Erythroblast (primary cell): Measurements from ENCODE around the gene DNER.
"Not testable (repeated sequence)": the region's sequence is repeated elsewhere in the genome, so short reads cannot be mapped to it uniquely, and the experiment has no call there.

ENCODE experiments used
- DNase-seq, 2 experiments: peaks; one replicate each; lab custom pipeline; 2025; lab: John Stamatoyannopoulos, UW
- GATA1 ChIP-seq: IDR thresholded peaks from 2 replicates; pipeline ENCODE4 v1.6.1; 2011; ENCODE audit warnings: low read depth, mild to moderate bottlenecking, control low read depth, low read length, moderate library complexity
- POLR2A ChIP-seq: IDR thresholded peaks from 2 replicates; pipeline ENCODE4 v1.6.1; 2011; ENCODE audit warnings: mild to moderate bottlenecking, low read length

DNER gene

DNA sequence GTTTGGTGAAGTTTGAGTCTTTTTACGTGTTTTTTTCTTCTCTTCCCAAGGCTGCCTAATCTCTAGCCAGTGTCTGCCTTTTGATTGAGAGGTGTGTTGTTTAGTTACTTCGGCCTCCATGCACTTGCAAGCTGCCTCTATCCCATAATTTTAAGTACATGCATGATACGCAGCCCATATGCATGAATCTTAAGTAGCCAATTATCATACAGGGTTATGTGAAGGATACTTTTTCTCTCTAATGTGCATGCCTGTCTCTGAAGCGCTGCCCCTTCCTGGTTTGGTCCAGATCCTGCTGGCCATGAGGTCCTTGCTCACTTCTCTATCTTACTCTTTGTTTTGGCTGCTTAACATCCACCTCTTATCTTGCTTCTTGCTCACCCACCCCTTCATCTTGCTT lies 369.4 kb downstream of the DNER start:
- TF ChIP-seq GATA1, result no peak
- TF ChIP-seq POLR2A, result no peak
- DNase-seq, result no peak

DNA sequence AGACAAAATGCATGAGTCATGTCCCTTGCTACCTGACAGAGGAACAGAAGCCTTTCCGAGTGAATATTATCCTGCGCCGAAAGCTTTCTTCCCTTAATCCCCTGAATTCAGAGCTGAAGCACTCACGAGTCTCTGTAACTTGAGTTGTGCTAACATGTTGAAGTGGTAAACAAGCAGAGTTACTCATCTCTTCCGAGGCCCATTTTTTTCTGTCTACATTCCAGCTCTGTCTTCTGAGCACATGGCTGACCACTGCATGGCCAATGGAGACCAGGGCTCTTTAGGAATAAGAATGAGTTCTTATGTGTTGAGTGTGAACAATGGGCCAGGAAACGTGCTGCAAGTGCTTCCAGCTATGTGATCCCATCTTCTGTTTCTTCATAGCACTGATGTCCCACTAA lies 370.2 kb downstream of the DNER start:
- DNase-seq, result no peak
- TF ChIP-seq GATA1 (no peak), POLR2A (no peak)

DNA sequence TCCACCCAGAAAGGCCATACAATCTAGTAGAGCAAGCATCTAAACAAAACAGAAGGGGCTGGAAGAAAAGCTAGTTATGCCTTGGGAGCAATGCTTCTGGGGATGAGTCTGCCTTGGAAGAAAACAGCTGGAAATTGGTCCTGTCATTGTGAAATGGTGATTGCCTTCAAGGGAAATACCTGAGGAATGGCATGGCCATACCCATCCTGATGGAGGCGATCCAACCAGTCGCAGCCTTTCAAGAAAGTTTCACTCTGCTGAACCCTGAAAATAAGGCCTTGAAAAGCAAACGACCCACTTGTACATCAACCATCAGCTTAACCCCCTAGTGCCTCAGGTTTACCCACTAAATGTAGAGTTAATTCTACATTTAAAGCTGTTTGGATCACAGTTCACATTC lies 370.7 kb downstream of the DNER start:
- TF ChIP-seq POLR2A (no peak), GATA1 (no peak)
- DNase-seq, result no peak

DNA sequence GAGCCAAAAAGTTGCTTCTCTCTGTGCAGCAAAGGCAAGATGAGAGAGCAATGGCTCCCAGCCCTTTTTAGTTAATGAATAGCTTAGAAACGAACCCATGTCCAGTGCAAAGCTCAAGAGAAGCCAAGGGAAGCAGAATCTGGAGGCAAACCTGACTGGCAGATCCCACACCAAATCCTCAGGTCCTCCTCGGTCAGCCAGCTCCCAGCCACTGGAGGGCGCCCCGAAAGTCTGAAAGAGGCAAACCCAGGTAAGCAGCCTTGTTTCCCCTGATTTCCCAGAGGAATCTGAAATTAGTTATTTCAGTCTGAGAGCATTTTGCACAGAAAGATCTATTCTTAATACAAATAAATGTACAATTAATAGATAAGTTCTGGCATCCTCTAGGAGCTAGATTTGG lies 372.0 kb downstream of the DNER start:
- peak in 1 of 2 experiments; percentile 21 for DNase-seq

DNA sequence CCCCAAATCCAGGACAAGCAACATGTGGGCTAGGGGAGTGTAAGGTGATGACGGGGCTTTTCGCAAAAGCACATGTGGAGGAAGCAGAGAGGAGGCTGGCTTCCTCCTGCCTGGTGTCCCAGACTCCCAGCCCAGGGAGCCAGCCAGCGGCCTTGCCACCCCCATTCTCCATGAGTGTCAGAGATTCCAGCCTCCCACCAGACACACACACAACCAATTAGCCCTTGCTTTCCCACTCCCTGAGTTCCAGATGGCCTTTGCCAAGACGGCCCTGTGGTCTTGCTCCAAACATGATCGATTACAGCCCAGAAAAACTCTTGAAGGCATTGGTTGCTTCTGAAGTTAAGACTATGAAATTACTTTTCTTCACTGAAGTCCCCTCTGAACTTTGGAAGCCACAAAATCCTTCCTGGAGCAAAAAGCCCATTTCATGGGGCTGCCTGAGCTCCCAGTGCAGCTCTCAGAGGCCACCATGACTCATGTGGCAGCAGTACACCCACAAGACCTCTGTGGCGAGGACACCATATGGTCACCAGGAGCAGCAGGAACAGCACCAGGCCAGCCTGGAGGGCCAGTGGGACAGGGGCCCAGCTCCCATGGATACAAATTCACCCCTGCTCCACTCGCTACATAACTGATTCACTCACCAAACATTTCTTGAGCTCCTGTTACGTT lies 374.1 kb downstream of the DNER start:
- no peak for TF ChIP-seq POLR2A
- TF ChIP-seq GATA1, result no peak
- DNase-seq, result no peak

More for the DNA sequence above, 372.0 kb downstream of the DNER start:
- TF ChIP-seq POLR2A, result no peak
- no peak for TF ChIP-seq GATA1

DNA sequence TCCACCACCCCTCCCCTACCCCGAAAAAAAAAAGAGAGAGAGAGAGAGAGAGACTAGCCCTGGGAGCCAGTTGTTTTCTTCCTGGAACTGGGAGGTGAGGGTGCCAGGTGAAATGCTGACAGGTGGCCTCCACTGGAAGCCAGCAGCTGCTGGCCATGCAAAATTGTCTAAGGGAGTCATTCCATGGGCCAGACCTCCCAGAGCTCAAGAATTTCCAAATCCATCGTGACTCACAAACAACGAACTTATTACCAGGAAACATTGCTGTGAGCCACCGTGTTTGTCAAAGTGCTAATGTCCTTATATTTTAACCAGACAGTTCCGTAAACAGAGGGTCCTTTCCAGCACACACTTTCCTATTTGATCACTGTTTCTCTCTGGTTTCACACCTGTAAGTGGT lies 374.7 kb downstream of the DNER start:
- TF ChIP-seq GATA1 (no peak), POLR2A (no peak)
- DNase-seq, result no peak

DNA sequence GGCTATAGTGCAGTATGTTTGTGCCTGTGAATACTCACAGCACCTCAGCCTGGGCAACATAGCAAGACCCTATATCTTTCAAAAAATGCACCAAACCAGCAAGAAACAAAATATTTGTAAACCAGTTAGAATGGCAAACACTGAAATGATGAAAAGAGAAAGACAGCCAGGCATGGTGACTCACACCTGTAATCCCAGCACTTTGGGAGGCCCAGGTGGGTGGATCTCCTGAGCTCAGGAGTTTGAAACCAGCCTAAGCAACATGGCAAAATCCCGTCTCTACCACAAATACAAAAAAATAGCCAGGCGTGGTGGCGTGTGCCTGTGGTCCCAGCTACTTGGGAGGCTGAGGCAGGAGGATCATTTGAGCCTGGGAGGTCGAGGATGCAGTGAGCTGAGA lies 375.2 kb downstream of the DNER start:
- DNase-seq, result not testable (repeated sequence)

DNA sequence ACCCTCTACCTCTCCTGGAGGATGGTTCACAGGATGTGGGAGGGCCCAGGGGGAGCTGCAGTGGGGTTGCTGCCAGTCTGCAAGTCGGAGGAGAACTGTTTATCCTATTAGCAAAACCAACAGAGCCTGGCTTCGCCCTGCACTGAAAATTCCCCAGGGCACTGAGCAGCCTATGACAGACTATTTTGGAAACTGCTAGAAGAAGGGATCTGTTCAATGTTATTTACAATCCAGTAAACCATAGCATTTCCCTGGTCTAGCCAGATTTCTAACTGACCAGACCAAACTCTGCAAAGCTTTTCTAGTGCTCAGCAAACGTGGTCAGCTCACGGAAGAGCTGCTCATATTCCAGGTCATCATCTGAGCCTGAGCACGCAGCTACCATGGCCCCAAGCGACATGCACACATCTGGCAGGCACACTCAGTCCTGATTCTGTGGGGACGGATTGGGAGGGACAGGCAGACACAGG lies 378.4 kb downstream of the DNER start:
- no peak for TF ChIP-seq GATA1
- no peak for TF ChIP-seq POLR2A
- DNase-seq, result no peak

DNA sequence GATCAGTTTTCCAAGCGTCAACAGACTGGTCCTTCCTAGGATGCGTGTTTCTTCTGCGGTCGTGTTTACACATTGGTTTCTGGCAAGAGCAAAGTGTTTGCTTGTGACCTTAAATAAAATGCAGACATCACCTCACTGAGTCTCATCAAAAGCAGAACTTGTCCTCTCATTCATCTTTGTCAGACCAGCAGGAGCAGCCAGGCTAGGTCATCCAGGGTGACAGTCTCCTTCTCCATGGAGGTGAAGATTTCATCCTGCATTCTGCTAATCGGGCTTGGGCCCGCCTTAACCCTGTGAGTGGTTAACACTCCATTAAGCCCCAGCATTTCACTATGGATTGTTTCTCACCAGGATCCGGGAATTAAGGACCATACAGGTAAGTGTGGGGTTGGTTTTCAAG lies 379.0 kb downstream of the DNER start:
- TF ChIP-seq GATA1, result no peak
- TF ChIP-seq POLR2A, result no peak
- DNase-seq, result no peak

DNA sequence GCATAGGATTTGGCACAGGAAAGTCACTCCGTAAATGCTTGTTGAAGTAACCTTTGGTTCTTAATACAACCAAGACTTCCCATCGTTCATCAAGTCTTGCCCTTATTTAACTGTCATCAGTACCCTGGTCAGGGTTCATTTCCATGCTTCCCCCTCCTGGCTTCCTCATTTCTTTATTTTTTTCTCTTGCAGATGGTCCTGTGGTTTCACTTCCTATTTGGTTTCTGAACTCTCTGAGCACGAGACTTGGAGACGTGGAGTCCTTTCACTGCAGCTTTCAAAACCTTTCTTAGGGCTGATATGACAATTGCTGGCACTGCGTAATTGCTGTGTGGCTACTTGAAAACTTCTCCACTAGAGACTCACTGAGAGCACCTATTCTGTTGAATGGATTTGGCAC lies 383.4 kb downstream of the DNER start:
- DNase-seq, result no peak
- TF ChIP-seq POLR2A, result no peak
- TF ChIP-seq GATA1, result no peak

DNA sequence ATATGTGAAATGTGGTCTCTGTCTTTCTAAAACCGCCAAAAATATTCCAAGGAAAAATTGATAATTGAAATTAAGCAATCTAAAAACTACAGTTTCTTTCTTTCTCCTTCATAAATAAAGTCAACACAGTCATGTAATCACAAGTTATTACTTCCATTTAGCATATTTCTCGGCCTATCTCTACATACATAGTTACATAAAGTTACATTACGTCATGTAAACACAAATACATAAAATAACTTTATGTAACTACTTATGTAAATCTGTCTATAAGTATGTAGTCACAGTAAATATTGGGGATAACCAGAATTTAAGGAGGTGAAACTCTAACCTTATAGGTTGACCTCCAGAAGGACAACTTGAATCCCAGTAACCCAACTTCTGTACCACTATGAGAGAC lies 394.8 kb downstream of the DNER start:
- DNase-seq, result no peak
- TF ChIP-seq POLR2A (no peak), GATA1 (no peak)

DNA sequence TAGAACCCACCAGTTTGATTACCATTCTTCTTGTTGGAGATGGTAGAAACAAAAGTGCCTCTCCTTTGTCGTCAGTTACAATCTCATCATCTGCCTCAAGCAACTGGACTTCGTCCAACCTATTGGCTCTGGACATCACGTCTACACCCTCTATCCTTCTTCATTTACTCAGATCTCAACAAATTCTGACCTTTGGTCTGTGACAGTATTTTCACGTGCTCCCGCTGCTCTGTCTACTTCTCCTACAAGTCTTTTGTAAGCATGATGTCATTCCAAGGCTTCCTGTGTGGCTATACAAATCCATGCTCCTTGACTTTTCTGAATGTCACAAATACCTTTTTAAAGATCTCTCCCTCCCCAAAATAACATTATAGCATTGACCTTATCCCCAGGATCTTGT lies 400.2 kb downstream of the DNER start:
- no peak for DNase-seq
- no peak for TF ChIP-seq GATA1
- TF ChIP-seq POLR2A, result no peak

DNA sequence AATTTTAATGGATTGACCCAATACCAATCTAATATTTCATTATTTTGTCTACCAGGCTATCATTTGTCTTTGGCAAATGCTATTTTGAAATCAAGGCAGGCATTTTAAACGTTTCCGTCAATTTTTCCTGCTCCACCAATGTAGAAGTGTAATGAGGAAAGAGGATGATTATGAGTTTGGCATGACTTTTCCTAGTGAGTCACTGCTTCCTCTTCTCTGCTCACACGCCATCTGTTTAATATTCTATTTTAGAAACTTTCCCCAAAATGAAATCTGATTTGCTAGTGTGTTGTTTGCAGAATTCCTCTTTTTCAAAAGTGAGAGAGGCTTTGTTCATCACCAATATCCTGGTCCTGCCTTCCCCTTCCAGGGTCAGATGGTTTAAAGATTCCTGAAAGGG lies 400.8 kb downstream of the DNER start:
- TF ChIP-seq GATA1, result no peak
- no peak for DNase-seq
